ENCODE results near the gene GOLPH3. TPM values are rescaled to one million over a fixed set of nuclear protein-coding genes. Genes with fewer than 3 reads are reported as not detected.

The GOLPH3 gene
- total RNA-seq, 1 experiment from 2014 or later = 115 TPM

DNA sequence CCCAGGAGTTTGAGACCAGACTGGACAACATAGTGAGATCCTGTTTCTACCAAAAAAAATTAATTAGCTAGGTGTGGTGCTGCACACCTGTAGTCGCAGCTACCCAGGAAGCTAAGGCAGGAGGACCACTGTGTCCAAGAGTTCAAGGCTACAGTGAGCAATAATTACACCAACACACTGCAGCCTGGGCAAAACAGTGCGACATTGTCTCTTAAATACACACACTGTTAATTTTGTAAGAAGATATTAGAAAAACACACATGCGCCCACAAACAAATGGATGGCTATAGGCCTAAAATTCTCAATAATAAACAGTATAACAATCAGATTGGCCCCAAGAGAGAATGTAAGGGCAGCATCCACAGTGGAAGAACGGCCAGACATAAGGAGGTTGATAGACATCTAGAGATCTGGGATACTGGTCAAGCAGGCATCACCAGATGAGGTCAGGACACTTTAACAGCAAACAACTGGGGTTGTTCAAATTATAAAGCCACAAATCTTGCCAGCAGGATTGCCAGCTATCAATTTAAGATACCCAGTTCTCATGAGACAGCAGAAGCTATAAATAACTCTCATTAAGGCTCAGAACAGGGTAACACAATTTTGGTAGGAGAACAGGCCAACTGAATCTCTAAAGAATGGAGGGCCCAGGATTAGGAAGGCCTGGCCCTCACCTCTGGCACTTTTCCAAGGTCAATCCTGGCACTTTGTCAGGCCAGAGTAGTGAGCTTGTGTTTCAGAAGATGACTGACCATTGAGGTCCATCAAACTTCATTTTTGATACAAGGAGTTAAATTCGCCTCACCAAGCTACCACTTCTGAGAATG, 29.5 kb downstream of the GOLPH3 start:
- no peak overlapping the region for H3K4me3 Mint-ChIP-seq (ENCODE audit: low read depth, unreplicated experiment)
- no peak for DNase-seq
- no TSS peak for BruUV-seq (replicated peaks)
- H3K27ac Mint-ChIP-seq (ENCODE audit: unreplicated experiment) = no peak overlapping the region
- H3K36me3 Mint-ChIP-seq (ENCODE audit: insufficient read depth, unreplicated experiment) = peaks cover 15% of the 10 kb centered on the region
- intact Hi-C loops (cut with micrococcal nuclease; ENCODE audit: unreplicated experiment) = no loop called here
- TF ChIP-seq, protein P1, sequence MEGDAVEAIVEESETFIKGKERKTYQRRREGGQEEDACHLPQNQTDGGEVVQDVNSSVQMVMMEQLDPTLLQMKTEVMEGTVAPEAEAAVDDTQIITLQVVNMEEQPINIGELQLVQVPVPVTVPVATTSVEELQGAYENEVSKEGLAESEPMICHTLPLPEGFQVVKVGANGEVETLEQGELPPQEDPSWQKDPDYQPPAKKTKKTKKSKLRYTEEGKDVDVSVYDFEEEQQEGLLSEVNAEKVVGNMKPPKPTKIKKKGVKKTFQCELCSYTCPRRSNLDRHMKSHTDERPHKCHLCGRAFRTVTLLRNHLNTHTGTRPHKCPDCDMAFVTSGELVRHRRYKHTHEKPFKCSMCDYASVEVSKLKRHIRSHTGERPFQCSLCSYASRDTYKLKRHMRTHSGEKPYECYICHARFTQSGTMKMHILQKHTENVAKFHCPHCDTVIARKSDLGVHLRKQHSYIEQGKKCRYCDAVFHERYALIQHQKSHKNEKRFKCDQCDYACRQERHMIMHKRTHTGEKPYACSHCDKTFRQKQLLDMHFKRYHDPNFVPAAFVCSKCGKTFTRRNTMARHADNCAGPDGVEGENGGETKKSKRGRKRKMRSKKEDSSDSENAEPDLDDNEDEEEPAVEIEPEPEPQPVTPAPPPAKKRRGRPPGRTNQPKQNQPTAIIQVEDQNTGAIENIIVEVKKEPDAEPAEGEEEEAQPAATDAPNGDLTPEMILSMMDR (IDR thresholded peaks at IDR 0.05; ENCODE audit: unreplicated experiment) = no peak
- CTCF ChIA-PET = no interaction called here
- no peaks in the 10 kb centered on the region for H3K9me3 Mint-ChIP-seq (ENCODE audit: low read depth, unreplicated experiment)
- H3K4me1 Mint-ChIP-seq (ENCODE audit: low read depth, unreplicated experiment) = peaks cover 43% of the 10 kb centered on the region
- no peaks in the 10 kb centered on the region for H3K27me3 Mint-ChIP-seq (ENCODE audit: unreplicated experiment)

DNA sequence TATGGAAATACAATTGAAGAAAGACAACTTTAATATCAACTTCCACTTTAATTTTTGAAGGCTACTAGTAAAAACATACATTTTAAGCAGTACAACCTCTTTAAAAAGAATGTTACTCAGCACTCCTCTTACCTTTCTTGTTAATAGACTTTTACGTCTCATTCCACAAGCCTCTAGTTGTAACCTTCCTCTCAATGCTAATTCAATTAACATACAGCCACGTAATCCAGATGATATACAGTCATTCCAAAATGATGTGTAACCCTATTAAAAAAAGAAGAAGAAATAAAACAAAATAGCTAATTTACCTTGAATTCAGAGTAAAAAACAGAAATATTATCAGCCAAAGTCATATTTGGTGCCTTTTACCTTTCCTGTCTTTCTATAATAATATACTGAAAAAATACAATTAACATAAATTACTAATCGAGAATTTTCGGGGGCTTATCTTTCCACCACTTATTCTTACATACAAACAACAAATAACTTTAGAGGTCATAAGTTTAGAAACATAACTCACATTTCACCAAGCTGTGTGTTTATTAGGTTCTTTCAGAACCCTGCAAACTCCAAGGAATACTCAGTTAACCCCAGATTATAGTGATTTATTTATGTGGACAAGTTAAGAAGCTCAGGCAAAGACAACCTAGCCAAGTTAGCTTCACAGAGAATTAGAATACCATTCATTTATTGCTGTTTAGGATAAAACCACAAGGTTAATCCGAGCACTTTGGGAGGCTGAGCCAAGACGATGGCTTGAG, 30.3 kb downstream of the GOLPH3 start:
- no TSS peak for BruUV-seq (replicated peaks)
- Mint-ChIP-seq H3K4me1 (ENCODE audit: low read depth, unreplicated experiment) (peaks cover 38% of the 10 kb centered on the region), H3K27me3 (ENCODE audit: unreplicated experiment) (no peaks in the 10 kb centered on the region), H3K36me3 (ENCODE audit: insufficient read depth, unreplicated experiment) (peaks cover 18% of the 10 kb centered on the region), H3K9me3 (ENCODE audit: low read depth, unreplicated experiment) (no peaks in the 10 kb centered on the region), H3K4me3 (ENCODE audit: low read depth, unreplicated experiment) (no peak overlapping the region), H3K27ac (ENCODE audit: unreplicated experiment) (no peak overlapping the region)
- intact Hi-C loops (cut with micrococcal nuclease; ENCODE audit: unreplicated experiment) = no loop called here
- CTCF ChIA-PET = no interaction called here
- TF ChIP-seq, protein P1 (IDR thresholded peaks at IDR 0.05; ENCODE audit: unreplicated experiment) = no peak
- no peak for DNase-seq

DNA sequence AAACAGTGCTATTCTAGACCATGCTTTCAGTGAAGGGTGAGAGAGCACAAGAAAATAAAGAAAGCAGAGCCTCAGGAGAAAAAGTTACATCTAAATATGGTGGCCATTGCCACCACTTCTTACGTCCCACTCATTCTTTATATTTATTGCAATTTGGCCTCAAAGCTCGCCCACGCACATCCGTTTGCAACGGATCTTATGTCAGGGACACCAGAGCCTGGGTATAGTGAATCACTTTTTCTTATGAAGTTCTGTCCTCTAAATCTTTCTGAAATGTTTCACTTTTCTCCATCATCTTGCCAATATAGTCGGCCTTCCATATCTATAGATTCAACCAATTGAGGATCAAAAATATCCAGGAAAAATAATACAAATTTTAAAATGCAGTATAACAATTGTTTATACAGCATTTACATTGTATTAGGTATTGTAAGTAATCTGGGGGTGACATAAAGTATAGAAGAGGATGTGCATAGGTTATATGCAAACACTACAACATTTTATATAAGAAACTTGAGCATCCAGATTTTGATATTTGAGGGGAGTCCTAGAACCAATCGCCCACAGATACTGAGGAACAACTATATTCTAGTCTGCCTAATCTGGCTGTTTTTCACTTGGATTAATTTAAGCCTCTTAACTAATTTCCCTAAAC, 35.2 kb downstream of the GOLPH3 start:
- H3K27me3 Mint-ChIP-seq (ENCODE audit: unreplicated experiment) = no peaks in the 10 kb centered on the region
- H3K4me1 Mint-ChIP-seq (ENCODE audit: low read depth, unreplicated experiment) = peaks cover 8% of the 10 kb centered on the region
- no peak overlapping the region for H3K27ac Mint-ChIP-seq (ENCODE audit: unreplicated experiment)
- BruUV-seq (replicated peaks) = no TSS peak
- TF ChIP-seq, protein P1 (IDR thresholded peaks at IDR 0.05; ENCODE audit: unreplicated experiment) = no peak
- no peak overlapping the region for H3K4me3 Mint-ChIP-seq (ENCODE audit: low read depth, unreplicated experiment)
- no peaks in the 10 kb centered on the region for H3K9me3 Mint-ChIP-seq (ENCODE audit: low read depth, unreplicated experiment)
- DNase-seq = no peak
- H3K36me3 Mint-ChIP-seq (ENCODE audit: insufficient read depth, unreplicated experiment) = peaks cover 36% of the 10 kb centered on the region
- CTCF ChIA-PET = no interaction called here
- intact Hi-C loops (cut with micrococcal nuclease; ENCODE audit: unreplicated experiment) = no loop called here

DNA sequence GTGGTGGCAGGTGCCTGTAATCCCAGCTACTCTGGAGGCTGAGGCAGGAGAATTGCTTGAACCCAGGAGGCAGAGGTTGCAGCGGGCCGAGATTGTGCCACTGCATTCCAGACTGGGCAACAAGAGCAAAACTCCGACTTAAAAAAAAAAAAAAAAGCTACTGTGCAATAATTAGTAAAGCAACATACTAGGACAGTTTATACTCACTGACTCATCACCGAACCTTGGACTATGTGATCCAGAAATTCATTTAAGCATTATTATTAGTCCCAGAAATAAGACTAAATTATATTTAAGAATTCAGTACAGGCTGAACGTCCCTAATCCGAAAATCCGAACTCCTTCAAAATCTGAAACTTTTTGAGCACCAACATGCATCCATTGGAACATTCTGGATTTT, 37.8 kb downstream of the GOLPH3 start:
- Mint-ChIP-seq H3K4me3 (ENCODE audit: low read depth, unreplicated experiment) (no peak overlapping the region), H3K27me3 (ENCODE audit: unreplicated experiment) (no peaks in the 10 kb centered on the region), H3K9me3 (ENCODE audit: low read depth, unreplicated experiment) (no peaks in the 10 kb centered on the region), H3K27ac (ENCODE audit: unreplicated experiment) (no peak overlapping the region), H3K36me3 (ENCODE audit: insufficient read depth, unreplicated experiment) (peaks cover 44% of the 10 kb centered on the region), H3K4me1 (ENCODE audit: low read depth, unreplicated experiment) (no peaks in the 10 kb centered on the region)
- TF ChIP-seq, protein P1 (IDR thresholded peaks at IDR 0.05; ENCODE audit: unreplicated experiment) = no peak
- DNase-seq = no peak
- CTCF ChIA-PET = interaction anchor here (0.6 to 1.4 kb wide), 3 partner anchors 16 to 96 kb away, joined by 3 to 4 read pairs (median 4); no protein-coding TSS in a partner anchor
- intact Hi-C loops (cut with micrococcal nuclease; ENCODE audit: unreplicated experiment) = no loop called here
- BruUV-seq (replicated peaks) = no TSS peak

Data from Calu3 (cell line).